ENCODE measurements around the gene HOXB8. TPM values are rescaled to one million over a fixed set of nuclear protein-coding genes. Genes with fewer than 3 reads are reported as not detected.
A peak's percentile ranks its signal among the peaks of the same experiment; 100 is the strongest.

The HOXB8 gene
- total RNA-seq, 1 donor from 2014 or later = not detected

DNA sequence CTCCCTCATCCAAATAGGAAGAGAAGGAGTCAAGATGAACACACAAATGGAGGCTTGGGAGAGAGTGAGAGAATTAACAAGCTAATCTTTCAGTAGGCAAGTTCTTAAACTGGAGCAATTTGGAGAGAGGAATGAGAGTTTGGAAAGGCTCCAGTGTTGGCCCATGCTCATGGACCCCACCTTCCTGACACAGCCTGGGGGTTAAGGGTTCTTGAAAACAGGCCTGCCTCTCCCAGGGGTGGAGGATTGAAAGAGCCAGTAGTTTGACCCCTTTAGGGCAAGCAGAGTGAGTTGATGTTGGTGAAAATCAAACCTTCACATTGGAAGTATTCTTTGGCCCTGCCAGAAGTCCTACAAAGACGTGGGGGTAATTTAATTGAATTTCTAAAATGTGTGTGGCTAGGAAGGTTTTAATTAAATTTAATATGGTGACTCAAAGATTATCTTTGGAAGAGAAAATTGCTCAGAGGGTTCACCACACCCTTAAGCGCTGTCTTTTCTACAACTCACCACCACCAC lies 30.8 kb downstream of the HOXB8 start:
- Histone ChIP-seq H3K4me1 (ENCODE audit: control insufficient read depth in 3 of 3, insufficient read depth in 3 of 3, low read length in 3 of 3) (peaks cover 13 to 21% (median 21%) of the 10 kb centered on the region in 3 donors), H3K9ac (ENCODE audit: low read depth in 1 of 3, low read length in 3 of 3) (no peak overlapping the region), H3K4me3 (ENCODE audit: low read length in 3 of 3) (no peak overlapping the region), H3K36me3 (ENCODE audit: control insufficient read depth in 3 of 3, insufficient read depth in 3 of 3, low read length in 3 of 3) (no peaks in the 10 kb centered on the region), H3K9me3 (ENCODE audit: control insufficient read depth in 3 of 3, low read length in 3 of 3) (no peaks in the 10 kb centered on the region), H3K27ac (ENCODE audit: low read depth, low read length) (no peak overlapping the region), H3K27me3 (ENCODE audit: control insufficient read depth in 3 of 3, insufficient read depth in 3 of 3, low read length in 3 of 3) (peaks cover 52 to 97% (median 84%) of the 10 kb centered on the region in 3 donors)

DNA sequence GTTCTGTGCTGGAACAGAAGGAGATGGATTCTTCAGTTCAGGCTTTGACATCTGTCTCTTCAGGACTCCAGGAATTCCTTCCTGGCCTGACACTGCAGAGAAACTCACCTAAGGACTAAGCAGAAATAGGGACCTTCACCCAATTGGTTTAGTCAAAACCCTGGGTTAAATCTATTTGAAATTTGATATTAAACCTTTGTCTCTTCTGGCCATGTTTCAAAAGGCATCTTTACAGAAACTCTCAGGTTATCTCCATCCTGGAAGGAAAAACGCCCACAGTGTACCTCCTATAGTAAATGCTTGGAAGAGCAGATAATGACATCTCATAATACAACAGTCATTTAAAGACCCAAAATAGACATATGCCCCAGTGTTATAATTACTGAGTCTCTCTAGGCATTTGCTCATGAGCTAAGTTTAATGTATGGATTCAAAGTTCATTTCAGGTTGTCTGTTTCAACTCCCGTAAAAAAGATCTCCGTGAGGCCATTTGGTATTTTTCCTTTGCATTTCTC lies 31.3 kb downstream of the HOXB8 start:
- Histone ChIP-seq H3K27me3 (ENCODE audit: control insufficient read depth in 3 of 3, insufficient read depth in 3 of 3, low read length in 3 of 3) (peaks cover 53 to 97% (median 87%) of the 10 kb centered on the region in 3 donors), H3K36me3 (ENCODE audit: control insufficient read depth in 3 of 3, insufficient read depth in 3 of 3, low read length in 3 of 3) (no peaks in the 10 kb centered on the region), H3K4me1 (ENCODE audit: control insufficient read depth in 3 of 3, insufficient read depth in 3 of 3, low read length in 3 of 3) (peaks cover 13 to 24% (median 21%) of the 10 kb centered on the region in 3 donors), H3K4me3 (ENCODE audit: low read length in 3 of 3) (no peak overlapping the region), H3K9me3 (ENCODE audit: control insufficient read depth in 3 of 3, low read length in 3 of 3) (no peaks in the 10 kb centered on the region), H3K27ac (ENCODE audit: low read depth, low read length) (no peak overlapping the region), H3K9ac (ENCODE audit: low read depth in 1 of 3, low read length in 3 of 3) (no peak overlapping the region)

DNA sequence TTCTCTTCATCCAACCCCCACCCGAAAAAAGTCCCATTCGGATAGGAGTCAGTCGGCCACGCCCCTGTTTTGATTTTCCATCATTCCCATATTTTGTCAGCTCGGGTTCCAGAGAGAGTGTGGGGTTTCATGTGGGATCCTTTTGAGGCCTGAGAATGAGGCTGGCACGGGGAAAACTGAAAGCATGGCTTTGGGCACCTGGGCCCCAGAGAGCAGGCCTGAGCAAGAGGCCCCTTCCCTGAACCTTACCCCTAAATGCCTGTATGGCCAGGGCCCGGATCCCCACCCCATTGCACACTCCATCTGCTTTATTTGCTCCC lies 32.4 kb downstream of the HOXB8 start:
- peak overlapping the region; percentile 67 for H3K27ac ChIP-seq (ENCODE audit: low read depth, low read length)
- peak overlapping the region in 1 of 3 donors; percentile 45 for H3K9ac ChIP-seq (ENCODE audit: low read depth in 1 of 3, low read length in 3 of 3)
- H3K4me3 ChIP-seq (ENCODE audit: low read length in 3 of 3) = peak overlapping the region in 1 of 3 donors; percentile 23
- H3K36me3 ChIP-seq (ENCODE audit: control insufficient read depth in 3 of 3, insufficient read depth in 3 of 3, low read length in 3 of 3) = no peaks in the 10 kb centered on the region
- no peaks in the 10 kb centered on the region for H3K9me3 ChIP-seq (ENCODE audit: control insufficient read depth in 3 of 3, low read length in 3 of 3)
- H3K27me3 ChIP-seq (ENCODE audit: control insufficient read depth in 3 of 3, insufficient read depth in 3 of 3, low read length in 3 of 3) = peaks cover 56 to 90% (median 83%) of the 10 kb centered on the region in 3 donors
- peaks cover 13 to 29% (median 25%) of the 10 kb centered on the region in 3 donors for H3K4me1 ChIP-seq (ENCODE audit: control insufficient read depth in 3 of 3, insufficient read depth in 3 of 3, low read length in 3 of 3)

DNA sequence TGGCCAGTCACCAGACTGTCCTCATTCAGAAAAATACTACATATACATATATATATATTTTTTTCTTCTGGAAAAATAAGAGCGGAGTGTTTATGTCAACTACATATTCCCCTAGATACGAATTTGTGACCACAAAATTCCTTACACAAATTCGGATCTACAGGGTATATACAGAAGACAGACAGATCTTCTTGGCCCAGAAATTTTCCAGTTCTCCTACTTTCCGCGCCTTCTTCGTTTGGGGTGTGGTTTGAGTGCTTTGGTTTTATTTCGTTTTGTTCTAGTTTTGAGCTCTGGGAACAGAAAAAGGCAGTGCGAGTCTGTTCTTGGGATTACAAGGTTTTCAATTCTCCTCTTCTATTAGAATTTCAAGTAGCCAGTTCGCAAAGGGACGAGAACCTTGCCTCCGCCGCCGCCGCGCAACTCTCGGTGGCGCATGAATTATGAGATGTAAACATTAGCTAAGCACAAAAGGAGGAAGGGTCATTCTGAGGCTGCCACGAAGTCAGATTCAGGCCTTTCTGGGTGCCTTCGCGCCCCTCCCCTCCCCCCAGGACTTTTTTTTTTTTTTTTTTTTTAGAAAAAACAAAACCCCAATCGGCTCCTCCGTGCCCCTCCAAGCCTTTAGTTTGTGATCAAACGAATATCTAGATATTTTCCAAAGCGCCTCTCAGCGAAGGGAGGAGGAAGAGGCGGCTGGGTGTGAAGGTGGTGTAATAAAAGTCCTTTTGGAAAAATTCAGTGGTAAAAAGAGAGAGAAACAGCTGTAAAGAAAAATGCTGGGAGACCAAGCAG lies 35.1 kb downstream of the HOXB8 start:
- Histone ChIP-seq H3K9me3 (ENCODE audit: control insufficient read depth in 3 of 3, low read length in 3 of 3) (no peaks in the 10 kb centered on the region), H3K4me3 (ENCODE audit: low read length in 3 of 3) (no peak overlapping the region), H3K4me1 (ENCODE audit: control insufficient read depth in 3 of 3, insufficient read depth in 3 of 3, low read length in 3 of 3) (peaks cover 2 to 25% (median 21%) of the 10 kb centered on the region in 3 donors), H3K27me3 (ENCODE audit: control insufficient read depth in 3 of 3, insufficient read depth in 3 of 3, low read length in 3 of 3) (peaks cover 48 to 88% (median 80%) of the 10 kb centered on the region in 3 donors), H3K36me3 (ENCODE audit: control insufficient read depth in 3 of 3, insufficient read depth in 3 of 3, low read length in 3 of 3) (no peaks in the 10 kb centered on the region), H3K9ac (ENCODE audit: low read depth in 1 of 3, low read length in 3 of 3) (no peak overlapping the region), H3K27ac (ENCODE audit: low read depth, low read length) (no peak overlapping the region)

DNA sequence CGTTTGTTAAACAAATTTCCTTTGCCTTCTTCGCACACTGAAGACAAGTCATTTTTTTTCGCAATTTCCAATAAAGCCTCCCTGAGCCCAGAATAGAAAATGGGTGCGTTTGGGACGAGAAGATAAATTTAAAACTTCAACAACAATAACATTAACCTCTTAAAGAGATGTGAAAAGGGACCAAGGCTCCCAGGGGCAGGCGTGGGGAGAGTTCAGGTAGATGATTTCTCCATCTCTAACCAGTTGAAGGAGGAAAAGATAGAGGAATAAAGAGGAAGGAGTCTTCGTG lies 35.7 kb downstream of the HOXB8 start:
- peaks cover 51 to 88% (median 83%) of the 10 kb centered on the region in 3 donors for H3K27me3 ChIP-seq (ENCODE audit: control insufficient read depth in 3 of 3, insufficient read depth in 3 of 3, low read length in 3 of 3)
- no peaks in the 10 kb centered on the region for H3K9me3 ChIP-seq (ENCODE audit: control insufficient read depth in 3 of 3, low read length in 3 of 3)
- peak overlapping the region in 1 of 3 donors; percentile 80 for H3K4me3 ChIP-seq (ENCODE audit: low read length in 3 of 3)
- no peaks in the 10 kb centered on the region for H3K36me3 ChIP-seq (ENCODE audit: control insufficient read depth in 3 of 3, insufficient read depth in 3 of 3, low read length in 3 of 3)
- H3K4me1 ChIP-seq (ENCODE audit: control insufficient read depth in 3 of 3, insufficient read depth in 3 of 3, low read length in 3 of 3) = peaks cover 0 to 23% (median 19%) of the 10 kb centered on the region in 3 donors
- H3K9ac ChIP-seq (ENCODE audit: low read depth in 1 of 3, low read length in 3 of 3) = no peak overlapping the region
- no peak overlapping the region for H3K27ac ChIP-seq (ENCODE audit: low read depth, low read length)

DNA sequence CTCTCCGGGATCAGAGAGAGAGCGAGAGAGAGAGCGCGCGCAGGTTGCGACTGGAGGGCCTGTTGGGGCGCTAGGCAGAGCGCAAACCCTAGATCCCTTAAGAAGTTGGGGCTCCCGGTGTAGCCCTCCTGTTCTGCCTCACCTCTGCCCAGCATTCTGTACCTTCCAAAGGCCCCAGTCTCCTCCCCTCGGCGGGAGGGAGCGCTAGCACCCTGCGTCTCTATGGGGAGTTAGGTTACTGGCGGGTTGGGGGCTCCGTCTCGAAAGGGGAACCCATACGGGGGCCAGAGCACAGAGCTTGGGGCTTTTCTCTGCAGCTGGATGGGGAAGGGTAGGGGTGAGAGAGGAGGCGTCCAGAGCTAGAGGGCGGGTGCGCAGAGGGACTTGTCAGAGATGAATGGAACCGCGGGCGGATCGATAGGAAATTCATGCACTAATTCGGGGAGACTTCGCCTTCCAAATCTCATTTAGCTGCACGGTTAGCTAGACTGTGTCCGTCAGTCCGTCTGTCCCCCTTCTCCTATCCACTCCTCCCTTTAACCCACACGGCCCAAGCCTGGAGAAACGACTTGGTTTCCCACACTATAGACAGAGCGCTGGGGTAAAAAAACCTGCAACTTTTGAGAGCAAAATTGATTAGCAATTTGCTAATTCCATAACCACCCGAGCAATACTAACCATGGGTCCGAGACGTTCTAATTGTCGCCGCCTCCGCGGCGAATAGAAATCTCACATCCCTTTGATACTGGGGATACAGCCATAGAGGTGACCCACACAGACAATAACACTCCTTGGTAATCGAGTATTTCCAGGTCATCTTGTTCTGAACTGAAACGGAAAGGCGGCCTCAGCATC lies 36.2 kb downstream of the HOXB8 start:
- Histone ChIP-seq H3K4me1 (ENCODE audit: control insufficient read depth in 3 of 3, insufficient read depth in 3 of 3, low read length in 3 of 3) (peaks cover 0 to 23% (median 19%) of the 10 kb centered on the region in 3 donors), H3K36me3 (ENCODE audit: control insufficient read depth in 3 of 3, insufficient read depth in 3 of 3, low read length in 3 of 3) (no peaks in the 10 kb centered on the region), H3K4me3 (ENCODE audit: low read length in 3 of 3) (peak overlapping the region; percentile 45 to 80 (median 69)), H3K9me3 (ENCODE audit: control insufficient read depth in 3 of 3, low read length in 3 of 3) (no peaks in the 10 kb centered on the region), H3K9ac (ENCODE audit: low read depth in 1 of 3, low read length in 3 of 3) (peak overlapping the region; percentile 40 to 72 (median 62)), H3K27me3 (ENCODE audit: control insufficient read depth in 3 of 3, insufficient read depth in 3 of 3, low read length in 3 of 3) (peaks cover 54 to 88% (median 88%) of the 10 kb centered on the region in 3 donors), H3K27ac (ENCODE audit: low read depth, low read length) (peak overlapping the region; percentile 74)

DNA sequence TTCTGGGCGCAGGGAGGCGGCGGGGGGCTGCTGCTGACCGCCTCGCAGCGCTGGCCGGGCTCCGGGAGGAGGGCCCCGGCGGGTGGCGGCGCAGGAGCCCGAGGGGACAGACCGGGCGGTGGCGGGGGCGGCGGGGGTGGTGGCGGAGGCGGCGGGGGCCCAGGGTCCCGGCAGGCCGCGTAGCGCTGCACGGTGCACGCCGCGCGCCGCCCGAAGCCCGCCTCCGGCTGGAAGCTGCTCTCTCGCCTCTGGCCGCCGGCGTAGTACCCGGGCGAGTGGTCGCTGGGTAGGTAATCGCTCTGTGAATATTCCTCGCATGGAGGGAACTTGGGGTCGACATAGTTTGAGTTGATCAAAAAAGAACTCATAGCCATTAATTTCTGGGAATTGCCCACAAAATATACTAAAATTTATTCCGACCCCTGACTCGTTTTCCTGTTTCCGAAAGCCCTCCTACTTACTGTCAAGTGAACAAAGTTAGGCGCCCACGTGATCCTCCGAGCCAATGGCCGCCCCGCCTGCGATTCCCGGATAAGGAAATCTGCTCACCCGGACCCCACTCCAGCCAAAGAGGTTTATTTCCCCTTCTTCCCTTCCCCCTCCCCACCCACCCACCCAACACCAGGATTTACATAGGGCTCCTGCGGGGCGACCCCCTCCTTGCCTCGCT lies 37.0 kb downstream of the HOXB8 start, which contains the start of gene HOXB4:
Gene HOXB4 (minus strand): TSS at position 405 of the 670 bp plus-strand sequence. CDS start 31 bp downstream, at position 374.
- H3K9me3 ChIP-seq (ENCODE audit: control insufficient read depth in 3 of 3, low read length in 3 of 3) = no peaks in the 10 kb centered on the region
- peak within 1 kb of the TSS; percentile 64 to 80 (median 69) for H3K4me3 ChIP-seq (ENCODE audit: low read length in 3 of 3)
- H3K27ac ChIP-seq (ENCODE audit: low read depth, low read length) = peak within 1 kb of the TSS; percentile 74
- H3K36me3 ChIP-seq (ENCODE audit: control insufficient read depth in 3 of 3, insufficient read depth in 3 of 3, low read length in 3 of 3) = no peaks in the 10 kb centered on the region
- peaks cover 0 to 23% (median 19%) of the 10 kb centered on the region in 3 donors for H3K4me1 ChIP-seq (ENCODE audit: control insufficient read depth in 3 of 3, insufficient read depth in 3 of 3, low read length in 3 of 3)
- peaks cover 51 to 88% (median 88%) of the 10 kb centered on the region in 3 donors for H3K27me3 ChIP-seq (ENCODE audit: control insufficient read depth in 3 of 3, insufficient read depth in 3 of 3, low read length in 3 of 3)
- peak within 1 kb of the TSS; percentile 45 to 72 (median 62) for H3K9ac ChIP-seq (ENCODE audit: low read depth in 1 of 3, low read length in 3 of 3)

DNA sequence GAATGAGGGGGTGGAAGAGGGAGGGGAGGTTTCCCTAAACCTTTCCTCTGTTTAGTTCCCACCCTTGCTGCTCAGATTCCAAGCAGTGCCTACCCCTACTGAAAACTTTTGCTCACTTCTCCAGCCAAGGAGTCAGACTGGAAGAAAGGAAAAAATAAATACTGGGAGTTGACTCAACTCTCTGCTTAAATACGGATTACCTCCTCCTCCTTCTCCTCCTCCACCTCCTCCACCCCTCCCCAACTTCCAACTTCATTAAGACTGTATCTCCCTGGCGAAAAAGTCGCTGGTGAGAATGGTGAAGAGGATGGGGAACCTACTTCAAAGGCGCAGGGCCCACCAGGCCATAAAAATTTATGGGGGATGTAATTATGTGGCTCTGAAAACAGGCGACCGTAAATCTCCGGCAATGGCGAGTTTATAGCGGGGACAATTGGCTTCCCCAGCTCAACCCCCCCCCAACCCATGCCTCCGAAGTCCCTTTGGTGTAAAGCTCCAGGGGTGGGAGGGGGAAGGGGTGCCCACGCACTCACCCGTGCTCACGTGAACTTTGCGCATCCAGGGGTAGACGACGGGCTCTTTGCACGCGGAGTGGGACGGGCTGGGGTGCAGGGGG lies 37.7 kb downstream of the HOXB8 start:
- peak overlapping the region in 2 of 3 donors; percentile 2 to 51 for H3K9ac ChIP-seq (ENCODE audit: low read depth in 1 of 3, low read length in 3 of 3)
- H3K4me3 ChIP-seq (ENCODE audit: low read length in 3 of 3) = peak overlapping the region; percentile 11 to 68 (median 22)
- H3K9me3 ChIP-seq (ENCODE audit: control insufficient read depth in 3 of 3, low read length in 3 of 3) = no peaks in the 10 kb centered on the region
- peak overlapping the region; percentile 40 for H3K27ac ChIP-seq (ENCODE audit: low read depth, low read length)
- peaks cover 5 to 23% (median 19%) of the 10 kb centered on the region in 3 donors for H3K4me1 ChIP-seq (ENCODE audit: control insufficient read depth in 3 of 3, insufficient read depth in 3 of 3, low read length in 3 of 3)
- no peaks in the 10 kb centered on the region for H3K36me3 ChIP-seq (ENCODE audit: control insufficient read depth in 3 of 3, insufficient read depth in 3 of 3, low read length in 3 of 3)
- H3K27me3 ChIP-seq (ENCODE audit: control insufficient read depth in 3 of 3, insufficient read depth in 3 of 3, low read length in 3 of 3) = peaks cover 45 to 88% (median 87%) of the 10 kb centered on the region in 3 donors

Measured in skeletal muscle tissue (tissue), 4 donors.